C4-2B (cell line): ENCODE results near the gene ELL.

Experiments used
- CTCF ChIP-seq: fragments of 450-650 bp; conservative IDR thresholded peaks from 2 replicates; pipeline ENCODE4 v1.5.1; 2017; ENCODE audit warnings: mild to moderate bottlenecking
- ZFX ChIP-seq: fragments of 450-650 bp; IDR thresholded peaks from 2 replicates; pipeline ENCODE4 v1.6.1; 2017

- TF ChIP-seq CTCF (no peak), ZFX (no peak)
Observed at GRCh38 chr19:18538115-18538514, 16.2 kb upstream of the ELL start.
